Effector memory CD4-positive, alpha-beta T cell (primary cell): Measurements from ENCODE around the gene PRDX2.
A peak's percentile ranks its signal among the peaks of the same experiment; 100 is the strongest.
"Not testable (repeated sequence)": the region's sequence is repeated elsewhere in the genome, so short reads cannot be mapped to it uniquely, and the experiment has no call there.

Experiments
- DNase-seq, 3 donors: peaks; one replicate each; pipeline ENCODE4 v3.0.0-alpha.2; 2020
- H3K27ac ChIP-seq: 2 replicates; pipeline ENCODE4 v1.7.0; 2013; ENCODE audit warnings: mild to moderate bottlenecking, low read length, moderate library complexity; ENCODE audit not compliant: insufficient read depth, poor library complexity, severe bottlenecking
- H3K27me3 ChIP-seq: replicated peaks from 2 replicates; pipeline ENCODE4 v1.7.0; 2013; ENCODE audit warnings: mild to moderate bottlenecking, low read length; ENCODE audit not compliant: insufficient read depth, control insufficient read depth, poor library complexity, severe bottlenecking
- H3K36me3 ChIP-seq: 2 replicates; pipeline ENCODE4 v1.7.0; 2013; ENCODE audit warnings: mild to moderate bottlenecking, low read length, moderate library complexity; ENCODE audit not compliant: control insufficient read depth, insufficient read depth
- H3K4me1 ChIP-seq: 2 replicates; pipeline ENCODE4 v1.7.0; 2013; ENCODE audit warnings: low read length, mild to moderate bottlenecking; ENCODE audit not compliant: control insufficient read depth, insufficient read depth, poor library complexity, severe bottlenecking
- H3K4me3 ChIP-seq: 2 replicates; pipeline ENCODE4 v1.7.0; 2013; ENCODE audit warnings: low read length, low read depth, mild to moderate bottlenecking; ENCODE audit not compliant: insufficient read depth, poor library complexity, severe bottlenecking
- H3K9me3 ChIP-seq: 2 replicates; pipeline ENCODE4 v1.7.0; 2013; ENCODE audit warnings: mild to moderate bottlenecking, low read length, moderate library complexity; ENCODE audit not compliant: control insufficient read depth

PRDX2 gene

DNA sequence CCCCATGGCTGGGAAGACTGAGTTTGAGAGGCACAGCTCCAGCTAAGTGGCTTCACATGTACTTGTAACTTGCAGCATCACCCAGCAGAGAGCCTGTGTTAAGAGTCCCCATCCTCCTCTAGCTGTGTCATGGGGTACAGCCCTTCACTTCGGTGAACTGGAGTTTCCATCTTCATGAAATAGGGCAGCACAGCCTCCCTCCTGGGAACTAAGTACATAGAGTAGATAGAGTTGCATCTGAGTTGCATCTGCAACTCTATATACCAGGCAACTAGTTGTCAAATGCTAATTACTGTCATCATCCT is 1.2 kb downstream of the PRDX2 start:
- DNase-seq, result no peak
- H3K27ac ChIP-seq, result peak overlapping the region; percentile 60
- peaks cover 6% of the 10 kb centered on the region for H3K36me3 ChIP-seq
- H3K4me3 ChIP-seq, result peak overlapping the region; percentile 80
- no peaks in the 10 kb centered on the region for H3K27me3 ChIP-seq
- H3K4me1 ChIP-seq, result peaks cover 36% of the 10 kb centered on the region
- no peaks in the 10 kb centered on the region for H3K9me3 ChIP-seq

DNA sequence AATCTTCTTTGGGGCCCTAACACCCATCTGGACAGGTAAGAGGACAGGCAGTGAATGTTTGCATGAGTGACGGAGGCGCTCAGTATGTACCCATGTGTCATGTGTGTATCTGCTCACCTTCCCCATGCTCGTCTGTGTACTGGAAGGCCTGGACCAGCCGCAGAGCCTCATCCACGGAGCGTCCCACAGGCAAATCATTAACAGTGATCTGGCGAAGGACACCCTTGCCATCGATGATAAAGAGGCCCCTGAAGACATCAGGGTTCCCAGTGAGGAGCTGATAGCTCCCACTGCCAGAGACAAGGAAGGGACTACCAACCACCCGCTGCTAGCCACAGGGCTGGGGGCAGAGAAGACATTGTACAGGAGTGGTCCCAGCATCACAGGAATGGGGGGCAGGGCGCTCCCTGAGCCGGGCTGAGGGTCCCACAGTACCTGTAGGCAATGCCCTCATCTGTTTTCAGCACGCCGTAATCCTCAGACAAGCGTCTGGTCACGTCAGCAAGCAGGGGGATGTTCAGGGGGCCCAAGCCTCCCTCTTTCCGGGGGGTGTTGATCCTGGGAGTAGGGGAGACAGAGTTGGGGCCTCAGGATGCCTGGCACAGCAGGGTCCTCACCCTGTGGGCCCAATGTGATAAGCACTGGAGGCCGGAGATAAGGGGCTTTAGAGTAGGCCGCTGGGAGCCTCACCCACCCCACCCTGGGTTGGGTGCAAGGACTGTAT is 1.7 kb downstream of the PRDX2 start:
- Histone ChIP-seq H3K4me1 (peaks cover 39% of the 10 kb centered on the region), H3K9me3 (no peaks in the 10 kb centered on the region), H3K27me3 (no peaks in the 10 kb centered on the region), H3K36me3 (peaks cover 6% of the 10 kb centered on the region), H3K27ac (no peak overlapping the region), H3K4me3 (no peak overlapping the region)
- DNase-seq, result no peak

DNA sequence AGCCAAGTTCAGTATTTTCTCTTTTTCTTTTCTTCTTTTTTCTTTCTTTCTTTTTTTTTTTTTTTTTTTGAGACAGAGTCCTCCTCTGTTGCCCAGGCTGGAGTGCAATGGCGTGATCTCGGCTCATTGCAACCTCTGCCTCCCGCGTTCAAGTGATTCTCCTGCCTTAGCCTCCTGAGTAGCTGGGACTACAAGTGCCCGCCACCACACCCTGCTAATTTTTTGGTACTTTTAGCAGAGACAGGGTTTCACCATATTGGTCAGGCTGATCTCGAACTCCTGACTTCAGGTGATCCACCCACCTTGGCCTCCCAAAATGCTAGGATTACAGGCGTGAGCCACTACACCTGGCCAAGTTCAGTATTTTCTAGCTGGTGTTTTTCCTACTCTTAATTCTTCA is 4.0 kb downstream of the PRDX2 start:
- not testable (repeated sequence) for H3K27ac ChIP-seq, DNase-seq, H3K4me3 ChIP-seq, H3K9me3 ChIP-seq, H3K27me3 ChIP-seq
- H3K4me1 ChIP-seq, result peaks cover 50% of the 10 kb centered on the region
- H3K36me3 ChIP-seq, result peaks cover 10% of the 10 kb centered on the region

DNA sequence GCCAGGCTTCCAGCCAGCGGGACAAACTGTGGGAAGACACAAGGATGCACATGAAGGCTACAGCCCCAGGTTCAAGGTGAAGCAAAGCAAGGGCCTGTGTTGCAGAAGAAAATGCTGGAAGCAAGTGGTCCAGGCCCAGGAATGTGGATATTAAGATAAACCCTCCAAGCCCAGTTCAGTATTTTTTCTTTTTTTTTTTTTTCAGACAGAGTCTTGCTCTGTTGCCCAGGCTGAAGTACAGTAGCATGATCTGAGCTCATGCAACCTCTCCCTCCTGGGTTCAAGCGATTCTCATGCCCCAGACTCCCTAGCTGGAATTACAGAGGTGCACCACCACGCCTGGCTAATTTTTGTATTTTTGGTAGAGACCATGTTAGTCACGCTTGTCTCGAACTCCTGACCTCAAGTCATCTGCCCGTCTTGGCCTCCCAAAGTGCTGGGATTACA is 4.4 kb downstream of the PRDX2 start:
- no peak for DNase-seq
- H3K36me3 ChIP-seq, result peaks cover 14% of the 10 kb centered on the region
- H3K27ac ChIP-seq, result no peak overlapping the region
- no peaks in the 10 kb centered on the region for H3K9me3 ChIP-seq
- peaks cover 45% of the 10 kb centered on the region for H3K4me1 ChIP-seq
- no peaks in the 10 kb centered on the region for H3K27me3 ChIP-seq
- no peak overlapping the region for H3K4me3 ChIP-seq

DNA sequence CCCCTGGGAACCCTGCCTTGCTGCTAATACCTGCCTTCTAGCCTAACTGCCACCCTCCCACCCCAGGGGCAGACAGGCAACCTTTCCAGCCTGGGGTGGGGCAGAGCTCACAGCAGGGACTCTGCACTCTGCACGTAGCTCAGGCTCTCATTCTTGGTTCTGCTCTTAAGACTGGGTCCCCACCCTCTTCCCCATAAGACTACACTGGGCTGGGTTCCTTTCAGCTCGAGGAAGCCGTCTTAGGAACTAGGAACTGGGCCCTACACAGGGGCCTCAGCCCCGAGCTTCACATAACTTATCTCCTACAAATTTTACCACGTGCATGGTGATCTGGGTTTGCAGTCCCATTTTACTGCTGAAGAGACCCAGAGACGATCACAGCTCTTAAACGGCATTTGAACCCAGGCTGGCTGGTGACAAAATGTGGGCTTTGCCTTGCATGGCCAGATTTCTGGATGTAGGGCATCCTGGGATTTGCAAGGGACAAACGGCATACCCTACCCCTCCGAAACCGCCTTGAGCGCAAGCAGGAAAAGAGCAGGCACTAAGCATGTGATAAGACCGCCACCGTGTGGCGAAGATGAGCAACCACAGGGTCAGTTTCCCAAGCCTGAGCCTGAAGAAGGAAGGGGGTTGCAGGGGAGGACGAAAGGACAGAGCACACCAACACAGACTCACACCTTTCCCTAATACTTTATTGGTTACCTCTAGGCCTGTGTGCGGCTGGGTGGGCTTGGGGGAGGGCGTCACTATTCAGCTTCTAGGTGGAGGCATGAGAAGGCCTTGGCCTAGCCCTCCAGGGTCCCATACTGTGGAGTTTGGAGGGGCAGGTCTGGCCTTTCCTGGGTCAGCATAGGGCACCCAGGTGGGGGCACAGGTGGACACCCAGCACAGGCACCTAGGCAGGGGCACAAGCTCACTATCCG is 5.2 kb downstream of the PRDX2 start:
- Histone ChIP-seq H3K9me3 (no peaks in the 10 kb centered on the region), H3K36me3 (peaks cover 22% of the 10 kb centered on the region), H3K27me3 (no peaks in the 10 kb centered on the region), H3K4me1 (peaks cover 40% of the 10 kb centered on the region), H3K27ac (peak overlapping the region; percentile 46), H3K4me3 (peak overlapping the region; percentile 8)
- DNase-seq, result peak; percentile 54 to 69 (median 54)

DNA sequence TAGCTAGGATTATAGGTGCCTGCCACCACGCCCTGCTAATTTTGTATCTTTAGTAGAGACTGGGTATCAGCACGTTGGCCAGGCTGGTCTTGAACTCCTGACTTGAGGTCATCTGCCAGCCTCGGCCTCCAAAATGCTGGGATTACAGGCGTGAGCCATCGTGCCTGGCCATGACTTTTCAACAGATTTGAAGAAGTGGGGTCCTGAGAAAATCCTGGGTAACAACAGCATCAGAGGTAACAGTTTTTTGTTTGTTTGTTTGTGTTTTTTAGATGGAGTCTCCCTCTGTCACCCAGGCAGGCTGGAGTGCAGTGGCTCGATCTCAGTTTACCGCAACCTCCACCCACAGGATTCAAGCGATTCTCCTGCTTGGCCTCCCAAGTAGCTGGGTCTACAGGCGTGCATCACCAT is 6.6 kb downstream of the PRDX2 start:
- peaks cover 36% of the 10 kb centered on the region for H3K4me1 ChIP-seq
- no peaks in the 10 kb centered on the region for H3K27me3 ChIP-seq
- no peak overlapping the region for H3K4me3 ChIP-seq
- H3K27ac ChIP-seq, result peak overlapping the region; percentile 99
- H3K9me3 ChIP-seq, result no peaks in the 10 kb centered on the region
- H3K36me3 ChIP-seq, result peaks cover 22% of the 10 kb centered on the region
- no peak for DNase-seq

DNA sequence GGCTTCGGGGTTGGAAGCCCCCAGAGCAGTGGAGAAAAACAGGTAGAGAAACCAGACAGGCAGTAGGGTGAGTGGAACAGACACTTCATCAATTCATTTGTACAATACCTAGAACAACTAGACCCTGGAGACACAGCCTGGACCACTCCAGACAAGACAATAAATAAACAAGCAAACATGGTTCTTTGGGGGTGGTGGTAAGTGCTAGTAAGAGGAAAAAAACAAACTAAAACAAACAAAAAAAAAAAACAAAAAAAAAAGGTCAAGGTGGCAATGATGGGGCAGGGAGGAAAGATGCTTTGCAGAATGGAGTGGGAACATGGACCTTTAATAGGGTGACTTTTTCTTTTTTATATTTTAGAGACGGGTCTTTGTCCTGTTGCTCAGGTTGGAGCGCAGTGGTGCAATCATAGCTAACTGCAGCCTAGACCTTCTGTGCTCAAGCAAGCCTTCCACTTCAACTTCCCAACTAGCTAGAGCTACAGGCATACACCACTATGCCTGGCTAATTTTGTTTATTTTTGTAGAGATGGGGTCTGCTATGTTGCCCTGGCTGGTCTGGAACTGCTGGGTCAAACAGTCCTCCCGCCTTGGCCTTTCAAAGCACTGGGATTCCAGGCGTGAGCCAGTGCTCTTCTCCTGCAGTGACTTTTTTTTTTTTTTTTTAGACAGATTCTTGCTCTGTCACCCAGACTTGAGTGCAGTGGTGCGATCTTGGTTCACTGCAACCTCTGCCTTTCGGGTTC is 7.2 kb downstream of the PRDX2 start:
- DNase-seq, result no peak
- Histone ChIP-seq H3K27ac (peak overlapping the region; percentile 99), H3K27me3 (no peaks in the 10 kb centered on the region), H3K4me1 (peaks cover 34% of the 10 kb centered on the region), H3K36me3 (peaks cover 17% of the 10 kb centered on the region), H3K4me3 (peak overlapping the region; percentile 100), H3K9me3 (no peaks in the 10 kb centered on the region)

DNA sequence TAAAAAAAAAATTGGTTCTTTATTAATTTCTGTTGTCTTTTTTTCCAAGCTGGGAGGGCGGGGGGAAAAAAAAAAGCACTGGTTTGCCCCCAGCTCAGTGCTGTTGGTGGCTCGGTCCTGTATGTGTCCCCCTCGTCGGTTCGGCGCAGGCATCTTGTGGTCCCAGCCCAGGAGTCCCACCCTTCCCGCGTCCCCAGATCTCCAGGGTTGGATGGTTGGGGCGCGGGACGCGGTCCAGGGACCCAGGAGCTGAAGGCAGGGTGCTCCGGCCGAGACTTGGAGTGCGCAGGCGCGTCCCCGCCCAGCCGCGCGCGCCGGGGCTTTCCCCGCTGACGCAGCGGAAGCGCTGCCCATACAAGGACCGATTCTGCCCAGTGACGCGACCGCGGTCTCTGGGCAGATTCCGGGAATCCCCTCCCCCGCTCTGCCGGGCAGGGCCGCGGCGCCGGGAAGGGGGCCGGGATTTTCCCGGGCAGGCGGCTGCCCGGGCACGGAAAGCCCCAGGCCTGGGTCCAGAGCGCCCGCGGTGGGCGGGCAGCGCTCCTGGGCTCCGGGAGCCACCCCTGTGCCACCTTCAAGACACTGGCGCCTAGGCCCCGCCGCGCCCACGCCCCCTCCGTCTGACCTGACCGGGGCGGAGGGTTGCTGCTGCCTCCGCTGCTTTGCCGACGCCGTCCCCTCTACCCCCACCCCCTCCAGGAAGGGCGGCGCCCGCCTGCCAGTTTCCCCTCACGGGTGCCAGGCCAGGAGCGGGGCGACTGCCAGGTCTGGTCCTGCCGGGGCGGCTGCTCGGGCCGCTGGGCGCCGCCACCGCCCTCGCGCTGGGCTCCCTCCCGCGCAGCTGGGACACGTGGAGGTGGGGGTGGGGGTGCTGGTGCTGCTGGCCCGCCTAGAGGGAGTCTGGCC is 8.1 kb downstream of the PRDX2 start:
- DNase-seq, result peak; percentile 92 to 94 (median 94)
- Histone ChIP-seq H3K4me1 (peaks cover 42% of the 10 kb centered on the region), H3K9me3 (no peaks in the 10 kb centered on the region), H3K27ac (peak overlapping the region; percentile 99), H3K27me3 (no peaks in the 10 kb centered on the region), H3K36me3 (peaks cover 16% of the 10 kb centered on the region), H3K4me3 (peak overlapping the region; percentile 100)

DNA sequence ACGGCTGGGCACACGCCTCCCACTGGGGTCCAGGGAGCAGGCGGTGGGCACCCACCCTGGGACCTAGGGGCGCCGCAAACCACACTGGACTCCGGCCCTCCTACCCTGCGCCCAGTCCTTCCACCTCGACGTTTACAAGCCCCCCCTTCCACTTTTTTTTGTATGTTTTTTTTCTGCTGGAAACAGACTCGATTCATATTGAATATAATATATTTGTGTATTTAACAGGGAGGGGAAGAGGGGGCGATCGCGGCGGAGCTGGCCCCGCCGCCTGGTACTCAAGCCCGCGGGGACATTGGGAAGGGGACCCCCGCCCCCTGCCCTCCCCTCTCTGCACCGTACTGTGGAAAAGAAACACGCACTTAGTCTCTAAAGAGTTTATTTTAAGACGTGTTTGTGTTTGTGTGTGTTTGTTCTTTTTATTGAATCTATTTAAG is 8.7 kb downstream of the PRDX2 start:
- no peaks in the 10 kb centered on the region for H3K9me3 ChIP-seq
- DNase-seq, result peak in 1 of 3 donors; percentile 50
- peaks cover 46% of the 10 kb centered on the region for H3K4me1 ChIP-seq
- peak overlapping the region; percentile 99 for H3K27ac ChIP-seq
- H3K4me3 ChIP-seq, result peak overlapping the region; percentile 100
- no peaks in the 10 kb centered on the region for H3K27me3 ChIP-seq
- H3K36me3 ChIP-seq, result peaks cover 16% of the 10 kb centered on the region
